SHP77 (cell line): Measurements from ENCODE around the gene C1R.
"Not testable (repeated sequence)": the region's sequence is repeated elsewhere in the genome, so short reads cannot be mapped to it uniquely, and the experiment has no call there.

Experiments used
- DNase-seq, 2 experiments: peaks; one replicate each; lab custom pipeline; 2025; lab: John Stamatoyannopoulos, UW

Gene C1R

DNA sequence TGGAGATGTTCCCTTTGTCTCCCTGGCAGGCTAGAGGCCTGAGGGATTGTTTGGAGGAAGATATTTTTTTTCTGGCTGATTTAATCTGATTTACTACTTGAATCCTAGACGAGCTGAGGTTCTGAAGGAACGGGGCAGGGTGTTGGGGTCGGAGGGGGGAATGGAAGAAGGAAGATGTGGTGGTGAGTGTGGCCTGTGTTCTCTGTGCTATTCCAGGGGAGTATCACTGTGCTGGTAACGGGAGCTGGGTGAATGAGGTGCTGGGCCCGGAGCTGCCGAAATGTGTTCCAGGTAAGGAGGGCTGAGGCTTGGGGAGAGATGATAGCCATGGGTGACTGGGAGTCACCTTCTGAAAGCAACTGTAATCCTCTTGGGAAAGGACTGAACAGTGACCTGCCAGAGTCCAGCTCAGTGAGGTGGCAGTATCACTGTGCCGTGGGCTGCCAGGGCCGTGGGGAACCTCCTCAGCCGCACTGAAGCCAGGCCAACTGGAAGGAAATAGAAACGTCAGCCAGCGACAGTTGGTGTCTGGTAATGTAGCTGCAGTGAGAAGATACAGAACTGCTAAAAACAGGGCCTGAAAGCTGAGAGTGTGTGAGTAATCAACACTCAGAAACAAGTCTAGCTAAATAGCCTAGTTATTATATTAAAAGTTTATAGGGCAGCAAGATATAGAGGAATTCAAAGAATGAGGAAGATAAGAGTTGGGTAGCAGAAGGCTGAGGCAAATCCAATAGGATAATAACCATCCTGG lies 23.8 kb downstream of the C1R start:
- DNase-seq, result no peak

DNA sequence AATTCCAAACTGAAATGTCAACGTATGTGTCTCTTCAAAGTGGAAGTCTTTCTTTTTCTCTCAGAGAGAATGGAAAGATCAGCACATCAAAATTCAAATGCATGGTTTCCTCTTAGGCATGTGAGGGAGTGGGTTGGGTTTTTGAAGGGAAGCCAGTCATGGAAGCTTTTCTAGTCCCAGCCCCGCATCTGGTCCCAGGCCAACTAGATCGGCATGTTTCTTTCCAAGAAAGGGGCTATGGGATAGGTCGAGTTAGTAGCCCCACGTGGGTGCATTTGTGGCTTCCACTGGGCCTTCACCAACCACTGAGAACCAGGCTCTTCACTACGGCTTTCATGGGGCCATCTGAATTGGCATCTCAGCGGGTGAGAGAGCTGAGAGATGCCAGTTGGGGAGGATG lies 25.1 kb downstream of the C1R start:
- DNase-seq, result no peak

DNA sequence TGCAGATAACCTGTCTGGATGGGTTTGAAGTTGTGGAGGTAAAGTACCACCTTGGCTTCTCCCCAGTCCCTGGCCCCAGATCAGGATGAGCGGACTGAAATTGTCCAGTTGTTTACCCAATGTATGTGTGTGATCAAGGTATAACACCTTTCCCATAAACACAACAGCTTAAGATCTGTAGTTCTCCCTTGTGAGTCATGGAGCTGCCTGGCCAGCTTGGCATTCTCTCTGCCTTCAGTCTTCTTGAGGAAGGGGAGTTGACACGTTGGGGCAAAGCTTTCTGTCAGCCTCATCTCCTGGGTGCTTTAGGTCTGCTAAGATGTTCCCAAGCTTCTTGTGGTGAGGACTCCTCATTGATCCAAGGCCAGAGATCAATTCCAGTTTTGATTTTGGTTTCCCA lies 25.6 kb downstream of the C1R start:
- DNase-seq, result no peak

DNA sequence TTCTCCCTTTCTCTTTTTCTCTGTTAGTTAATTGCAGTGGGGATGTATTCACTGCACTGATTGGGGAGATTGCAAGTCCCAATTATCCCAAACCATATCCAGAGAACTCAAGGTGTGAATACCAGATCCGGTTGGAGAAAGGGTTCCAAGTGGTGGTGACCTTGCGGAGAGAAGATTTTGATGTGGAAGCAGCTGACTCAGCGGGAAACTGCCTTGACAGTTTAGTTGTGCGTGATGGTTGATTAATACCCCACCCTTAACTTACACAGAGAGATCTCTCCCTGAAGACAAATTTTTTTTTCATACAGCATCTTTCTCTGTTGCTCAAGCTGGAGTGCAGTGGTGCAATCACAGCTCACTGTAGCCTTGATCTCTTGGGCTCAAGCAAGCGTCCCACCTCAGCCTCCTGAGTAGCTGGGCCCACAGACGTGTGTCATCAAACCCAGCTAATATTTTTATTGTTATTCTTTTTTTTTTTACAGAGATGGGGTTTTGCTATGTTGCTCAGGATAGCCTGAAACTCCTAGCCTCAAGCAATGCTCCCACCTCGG lies 27.1 kb downstream of the C1R start:
- DNase-seq, result no peak

DNA sequence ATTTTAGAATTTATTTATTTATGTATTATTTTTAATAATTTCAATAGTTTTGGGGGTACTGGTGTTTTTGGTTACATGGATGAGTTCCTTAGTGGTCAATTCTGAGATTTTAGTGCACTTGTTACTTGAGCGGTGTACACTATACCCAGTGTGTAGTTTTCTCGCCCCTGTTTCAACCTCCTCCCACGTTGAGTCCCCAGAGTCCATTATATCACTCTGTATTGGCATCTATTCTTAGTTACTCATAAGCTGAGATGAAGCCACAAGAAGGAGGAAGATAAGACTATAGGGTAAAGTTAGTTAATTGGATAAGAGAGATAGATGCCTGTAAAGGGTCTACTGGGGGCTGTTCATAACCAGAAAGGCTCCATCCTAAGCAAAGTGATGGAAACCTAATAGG lies 27.7 kb downstream of the C1R start:
- no peak for DNase-seq

DNA sequence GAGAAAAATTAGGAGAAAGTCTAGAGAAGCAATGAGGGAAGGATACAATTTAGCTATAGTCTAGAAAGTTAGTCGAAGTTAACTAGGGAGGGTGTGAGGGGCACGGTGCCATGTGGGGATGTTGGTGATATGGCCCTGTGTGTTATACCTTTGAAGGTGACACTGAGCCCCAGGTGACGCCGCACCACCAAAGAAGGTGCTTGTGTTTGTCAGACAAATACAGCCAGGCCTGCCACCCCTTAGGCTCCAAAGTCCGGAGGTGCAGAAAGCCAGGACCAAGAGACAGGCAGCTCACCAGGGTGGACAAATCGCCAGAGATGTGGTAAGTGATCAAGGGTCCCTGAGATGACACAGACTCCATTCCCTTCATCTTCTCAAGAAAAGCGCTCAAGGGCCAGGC lies 30.6 kb downstream of the C1R start:
- no peak for DNase-seq

DNA sequence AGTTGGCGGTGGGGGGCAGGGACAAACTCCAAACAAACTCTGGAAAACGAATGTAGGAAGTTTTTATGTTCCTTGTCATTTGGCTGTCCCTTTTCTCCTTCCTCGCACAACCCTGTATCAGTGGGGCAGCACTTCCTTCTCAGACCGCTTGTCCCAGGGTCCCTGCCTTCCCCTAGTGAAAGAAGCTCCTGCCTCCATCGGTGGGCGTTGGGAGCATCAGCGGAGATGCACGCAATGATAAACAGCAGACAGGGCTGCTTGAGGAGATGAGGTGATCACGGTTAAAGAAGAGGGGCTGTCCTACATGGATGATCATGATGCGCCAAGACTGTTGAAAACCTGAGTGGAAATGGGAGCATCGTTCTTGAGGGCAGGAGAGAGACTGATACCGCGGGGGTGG lies 31.1 kb downstream of the C1R start:
- DNase-seq, result no peak

DNA sequence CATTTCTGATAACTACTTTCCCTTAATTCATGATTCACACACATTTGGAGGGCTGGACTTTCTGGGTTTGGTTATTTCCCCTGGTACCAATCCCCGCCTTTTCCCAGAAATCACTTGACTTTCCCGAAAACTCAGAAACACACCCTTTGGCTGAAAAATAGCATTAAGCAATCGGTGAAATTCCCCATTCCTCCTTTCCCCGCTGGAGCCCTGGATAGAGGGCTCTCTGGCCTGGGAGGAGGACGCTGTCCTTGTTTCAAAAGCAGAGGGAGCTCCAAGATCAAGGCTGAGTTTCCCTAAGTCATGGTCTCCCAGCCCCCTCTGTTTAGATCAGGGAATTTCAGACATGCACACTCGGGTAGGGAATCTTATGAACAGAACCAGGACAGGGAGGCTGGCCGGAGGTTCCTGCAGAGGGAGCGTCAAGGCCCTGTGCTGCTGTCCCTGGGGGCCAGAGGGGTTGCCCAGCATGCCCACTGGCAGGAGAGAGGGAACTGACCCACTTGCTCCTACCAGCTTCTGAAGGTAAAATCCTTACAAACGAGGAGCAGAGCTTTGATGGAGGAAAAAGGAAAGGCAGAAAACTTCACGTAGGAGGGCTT lies 31.8 kb downstream of the C1R start, which contains the start of gene C1S:
C1S (plus strand) TSS at position 366 of the 602 bp plus-strand sequence. CDS start 1,195 bp downstream, outside the sequence.
- DNase-seq, result no peak

DNA sequence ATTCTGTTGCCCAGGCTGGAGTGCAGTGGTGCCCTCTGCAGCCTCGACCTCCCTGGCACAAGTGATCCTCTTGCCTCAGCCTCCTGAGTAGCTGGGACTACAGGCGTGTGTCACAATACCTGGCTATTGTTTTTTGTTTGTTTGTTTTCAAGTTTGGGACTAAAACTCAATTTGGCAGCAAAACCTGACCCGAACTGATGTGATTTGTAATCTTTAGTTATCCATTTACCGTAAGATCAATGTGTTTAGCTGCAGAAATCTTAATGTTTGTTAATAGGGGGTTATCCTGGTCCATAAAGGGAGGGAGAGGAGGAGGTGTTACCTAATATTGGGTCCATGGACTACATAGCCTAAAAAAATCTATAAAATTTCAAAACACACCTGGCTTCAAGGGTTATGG lies 32.5 kb downstream of the C1R start:
- no peak for DNase-seq

DNA sequence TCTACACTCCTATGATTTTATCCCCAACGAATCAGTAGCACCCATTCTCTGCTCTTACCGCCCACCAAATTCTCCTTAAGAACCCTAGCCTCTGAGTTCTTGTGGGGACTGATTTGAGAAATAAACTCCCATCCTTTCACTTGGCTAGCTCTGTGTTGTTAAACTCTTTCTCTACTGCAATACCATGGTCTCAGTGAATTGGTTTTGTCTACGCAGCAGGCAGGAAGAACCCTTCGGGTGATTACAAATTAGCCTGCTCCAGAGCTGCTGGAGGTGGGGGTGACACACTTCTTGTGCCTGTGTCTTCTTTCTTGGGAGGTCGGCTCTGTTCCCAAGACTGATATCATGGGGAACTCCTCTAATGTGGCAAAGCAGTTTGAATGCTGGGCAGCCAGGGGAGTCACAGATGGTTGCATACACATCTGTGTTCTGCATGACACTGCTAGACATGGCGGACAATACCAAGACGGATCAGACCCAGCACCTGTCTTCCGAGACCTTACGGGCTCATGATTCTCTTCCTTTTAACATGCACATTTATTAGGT lies 33.3 kb downstream of the C1R start:
- no peak for DNase-seq

DNA sequence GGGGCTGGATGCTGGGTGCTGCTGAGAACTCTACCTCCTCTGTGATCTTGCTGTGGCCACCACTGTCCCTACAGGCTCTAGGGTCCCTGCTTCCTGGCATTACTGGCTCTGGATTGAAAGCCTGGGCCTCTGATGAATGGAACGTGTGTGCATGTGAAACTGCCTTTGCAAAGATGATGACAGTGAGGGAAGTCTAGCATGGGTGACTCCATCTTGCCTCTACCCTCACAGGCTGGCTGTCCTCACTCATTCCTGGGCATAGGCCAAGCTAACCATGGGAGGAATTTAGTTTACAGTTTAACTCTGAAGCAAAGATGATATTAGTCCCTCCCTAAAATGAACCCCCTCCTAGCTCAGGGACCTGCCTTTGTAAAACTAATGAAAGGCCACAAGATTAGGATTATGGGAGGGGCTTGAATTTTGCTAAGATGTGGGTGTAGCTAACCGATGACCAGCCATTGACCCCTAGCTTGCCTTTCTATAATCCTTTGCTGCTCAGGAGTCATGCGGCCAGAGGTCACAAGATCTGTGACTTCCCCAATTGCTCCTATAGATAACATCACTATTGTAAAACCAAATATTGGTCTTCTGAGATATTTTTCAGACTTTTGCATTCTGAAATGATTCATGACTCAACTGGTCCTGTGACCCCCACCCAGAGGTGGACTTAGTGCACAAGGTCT lies 33.9 kb downstream of the C1R start:
- DNase-seq, result no peak

DNA sequence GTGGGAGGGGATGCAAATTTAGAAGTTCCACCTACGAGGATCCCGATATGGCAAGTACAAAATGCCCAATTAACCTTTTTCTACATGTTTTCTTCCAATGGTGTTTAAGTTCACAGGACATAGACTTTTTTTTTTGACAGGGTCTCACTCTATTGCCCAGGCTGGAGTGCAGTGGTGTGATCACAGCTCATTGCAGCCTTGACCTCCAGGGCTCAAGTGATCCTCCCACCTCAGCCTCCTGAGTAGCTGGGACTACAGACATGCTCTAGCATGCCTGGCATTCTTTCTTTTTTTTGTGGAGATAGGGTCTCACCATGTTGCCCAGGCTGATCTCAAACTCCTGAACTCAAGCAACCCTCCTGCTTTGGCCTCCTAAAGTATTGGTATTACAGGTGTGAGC lies 36.5 kb downstream of the C1R start:
- not testable (repeated sequence) for DNase-seq

DNA sequence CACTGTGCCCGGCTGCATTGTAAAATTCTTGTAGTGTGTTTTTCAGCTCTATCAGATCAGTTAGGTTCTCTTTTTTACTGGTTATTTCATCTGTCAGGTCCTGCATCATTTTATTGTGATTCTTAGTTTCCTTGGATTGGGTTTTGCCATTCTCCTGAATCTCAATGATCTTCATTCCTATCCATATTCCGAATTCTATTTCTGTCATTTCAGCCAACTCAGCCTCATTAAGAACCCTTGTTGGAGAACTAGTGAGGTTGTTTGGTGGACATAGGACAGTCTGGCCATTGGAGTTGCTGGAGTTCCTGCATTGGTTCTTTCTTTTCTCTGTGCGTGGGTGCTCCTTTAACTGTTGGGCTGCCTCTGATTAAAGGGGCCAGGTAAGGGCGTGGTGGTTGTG lies 37.3 kb downstream of the C1R start:
- DNase-seq, result no peak

DNA sequence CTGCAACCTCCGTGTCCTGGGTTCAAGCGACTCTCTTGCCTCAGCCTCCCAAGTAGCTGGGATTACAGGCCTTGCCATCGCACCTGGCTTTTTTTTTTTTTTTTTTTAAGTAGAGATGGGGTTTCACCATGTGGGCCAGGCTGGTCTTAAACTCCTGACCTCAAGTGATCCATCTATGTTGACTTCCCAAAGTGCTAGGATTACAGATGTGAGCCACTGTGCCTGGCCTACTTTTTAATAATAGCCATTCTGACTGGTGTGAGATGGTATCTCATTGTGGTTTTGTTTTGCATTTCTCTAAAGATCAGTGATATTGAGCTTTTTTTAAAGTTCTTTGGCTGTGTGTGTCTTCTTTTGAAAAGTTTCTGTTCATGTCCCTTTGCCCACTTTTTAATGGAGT lies 42.3 kb downstream of the C1R start:
- not testable (repeated sequence) for DNase-seq

DNA sequence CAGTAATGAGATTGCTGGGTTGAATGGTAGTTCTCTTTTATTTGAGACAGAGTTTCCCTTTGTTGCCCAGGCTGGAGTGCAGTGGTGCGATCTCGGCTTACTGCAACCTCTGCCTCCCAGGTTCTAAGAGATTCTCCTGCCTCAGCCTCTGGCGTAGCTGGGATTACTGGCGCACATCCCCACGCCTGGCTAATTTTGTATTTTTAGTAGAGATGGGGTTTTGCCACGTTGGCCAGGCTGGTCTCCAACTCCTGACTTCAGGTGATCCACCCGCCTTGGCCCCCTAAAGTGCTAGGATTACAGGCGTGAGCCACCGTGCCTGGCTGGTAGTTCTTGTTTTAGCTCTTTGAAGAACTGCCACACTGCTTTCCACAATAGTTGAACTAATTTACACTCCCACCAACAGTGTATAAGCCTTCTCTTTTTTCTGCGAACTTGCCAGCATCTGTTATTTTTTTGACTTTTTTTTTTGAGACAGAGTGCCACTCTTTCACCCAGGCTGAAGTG lies 42.7 kb downstream of the C1R start:
- DNase-seq, result not testable (repeated sequence)

DNA sequence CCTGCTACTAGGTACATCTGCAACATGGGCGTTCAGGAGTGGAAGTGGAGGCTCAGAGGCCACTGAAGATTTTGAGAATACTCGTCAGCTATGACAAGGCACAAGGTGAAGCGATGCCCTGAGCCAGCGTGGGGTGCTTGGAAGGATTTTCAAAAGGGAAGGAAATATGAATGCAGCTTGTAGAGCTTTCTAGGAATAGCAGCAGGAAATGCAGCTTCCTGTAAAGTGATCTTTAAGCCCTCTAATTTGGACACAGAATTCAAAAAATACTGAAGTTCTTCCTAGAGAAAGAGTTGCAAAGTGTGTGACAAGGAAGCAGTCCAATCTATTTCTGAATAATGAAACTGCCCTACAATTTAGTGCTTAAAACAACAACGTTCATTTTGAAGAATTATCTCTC lies 44.9 kb downstream of the C1R start:
- DNase-seq, result no peak

DNA sequence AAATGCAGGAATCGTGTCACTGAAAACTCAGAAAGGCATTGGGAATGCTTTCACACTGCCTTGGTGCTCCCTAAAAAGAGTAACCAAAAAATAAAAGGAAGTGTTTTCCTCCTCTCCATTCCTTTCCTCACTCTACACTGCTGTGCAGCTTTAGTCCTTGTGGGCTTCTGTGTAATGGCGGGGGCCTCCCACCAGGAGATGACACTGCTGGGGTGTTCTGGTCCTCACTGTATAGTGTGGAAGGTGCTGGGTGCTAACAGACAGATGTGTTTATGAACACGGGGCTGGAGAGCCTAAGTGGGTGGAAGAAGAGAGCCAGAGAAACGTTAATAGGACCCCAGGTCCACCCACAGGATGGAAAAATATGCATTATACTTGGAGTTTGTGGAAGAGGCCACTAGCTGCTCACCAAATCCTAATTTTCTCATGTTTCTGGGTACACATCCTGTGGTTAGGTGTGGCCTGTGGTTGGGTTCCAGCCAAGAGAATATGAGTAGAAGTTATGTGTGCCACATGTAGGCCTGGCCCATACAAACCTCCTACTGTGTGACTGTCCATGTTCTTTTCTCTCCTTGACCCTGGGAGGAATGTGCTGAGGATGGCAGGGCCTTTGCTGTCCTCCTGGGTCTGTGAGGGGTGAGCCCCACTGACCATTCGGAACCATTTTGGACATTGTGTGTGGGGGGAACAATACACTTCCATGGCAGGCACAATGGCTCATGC lies 45.7 kb downstream of the C1R start:
- DNase-seq, result no peak

DNA sequence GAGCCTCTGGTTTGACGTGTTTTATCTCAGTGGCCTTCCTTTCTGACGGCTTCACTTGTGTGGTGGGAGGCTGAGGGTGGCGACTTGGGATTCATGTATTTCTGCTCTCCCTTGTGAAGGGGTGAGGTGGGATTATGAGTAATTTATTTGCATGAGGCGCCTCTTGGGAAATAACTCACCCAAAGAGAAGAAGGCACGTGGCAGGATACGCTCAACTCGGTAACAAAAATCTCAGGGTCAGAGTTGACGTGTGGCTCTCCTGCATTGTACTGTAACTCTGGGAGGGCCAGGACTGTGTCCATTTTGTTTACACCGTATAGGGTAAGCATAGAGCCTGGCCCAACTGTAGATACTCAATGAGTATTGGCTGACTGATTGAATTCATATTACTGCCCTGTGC lies 46.3 kb downstream of the C1R start:
- no peak for DNase-seq

DNA sequence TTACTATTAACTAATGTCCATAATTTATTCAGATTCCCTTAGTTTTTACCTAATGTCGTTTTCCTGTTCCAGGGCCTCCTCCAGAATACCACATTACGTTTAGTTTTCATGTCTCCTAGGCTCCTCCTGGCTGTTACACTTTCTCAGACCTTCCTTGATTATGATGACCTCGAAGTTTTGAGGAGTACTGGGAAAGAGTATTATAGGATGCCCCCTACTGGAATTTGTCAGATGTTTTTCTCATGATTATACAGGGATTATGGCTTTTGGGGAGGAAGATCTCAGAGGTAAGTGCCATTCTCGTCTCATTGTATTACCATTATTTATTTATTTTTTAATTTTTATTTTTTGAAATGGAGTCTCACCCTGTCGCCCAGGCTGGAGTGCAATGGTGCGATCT lies 49.4 kb downstream of the C1R start:
- no peak for DNase-seq

DNA sequence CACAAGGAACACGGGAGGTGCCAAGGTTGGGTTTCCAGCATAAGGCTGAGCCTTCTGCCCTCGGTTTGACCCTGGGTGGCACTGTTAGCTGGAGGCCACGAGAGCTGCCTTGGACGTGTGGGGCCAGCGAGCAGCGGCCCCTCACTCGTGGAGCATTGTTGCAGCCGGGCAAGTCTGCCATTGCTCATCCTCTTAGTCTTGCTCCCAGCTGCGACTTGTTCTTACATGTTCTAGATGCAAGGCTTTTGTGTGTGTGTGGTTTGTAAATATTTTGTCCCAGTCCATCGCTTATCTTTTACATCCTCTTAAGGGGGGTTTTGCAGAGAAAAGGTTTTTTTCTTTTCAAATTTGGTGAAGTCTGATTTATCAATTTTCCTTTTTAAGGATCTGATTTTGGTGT lies 52.8 kb downstream of the C1R start:
- DNase-seq, result no peak

DNA sequence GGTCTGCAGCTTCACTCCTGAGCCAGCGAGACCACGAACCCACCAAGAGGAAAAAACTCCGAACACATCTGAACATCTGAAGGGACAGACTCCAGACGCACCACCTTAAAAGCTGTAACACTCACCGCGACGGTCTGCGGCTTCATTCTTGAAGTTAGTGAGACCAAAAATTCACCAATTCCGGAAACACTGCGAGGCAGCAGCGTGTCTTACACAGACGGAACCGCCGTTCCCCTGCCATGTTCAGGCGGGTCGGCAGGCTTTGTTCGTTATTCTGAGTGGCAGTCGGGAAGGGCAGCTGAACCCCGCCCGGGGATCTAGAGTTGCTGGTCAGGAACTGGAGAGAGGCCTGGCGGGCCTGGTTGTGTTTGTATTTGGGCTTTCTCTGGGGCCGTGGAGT lies 53.7 kb downstream of the C1R start:
- no peak for DNase-seq

DNA sequence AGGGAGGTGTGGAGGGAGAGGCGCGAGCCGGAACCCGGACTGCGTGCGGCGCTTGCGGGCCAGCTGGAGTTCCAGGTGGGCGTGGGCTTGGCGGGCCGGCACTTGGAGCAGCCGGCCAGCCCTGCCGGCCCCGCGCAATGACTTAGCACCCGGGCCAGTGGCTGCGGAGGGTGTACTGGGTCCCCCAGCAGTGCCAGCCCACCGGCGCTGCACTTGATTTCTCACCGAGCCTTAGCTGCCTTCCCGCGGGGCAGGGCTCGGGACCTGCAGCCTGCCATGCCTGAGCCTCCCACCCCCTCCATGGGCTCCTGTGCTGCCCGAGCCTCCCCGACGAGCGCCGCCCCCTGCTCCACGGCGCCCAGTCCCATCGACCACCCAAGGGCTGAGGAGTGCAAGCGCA lies 54.8 kb downstream of the C1R start:
- not testable (repeated sequence) for DNase-seq
